ENCODE data around the gene PGBD5. TPM values are rescaled to one million over a fixed set of nuclear protein-coding genes. Genes with fewer than 3 reads are reported as not detected.

PGBD5 gene
- total RNA-seq, 2 experiments from 2014 or later, result not detected

- Mint-ChIP-seq H3K27me3 (ENCODE audit: low read depth) (no peaks in the 10 kb centered on the region), H3K4me1 (ENCODE audit: low read depth) (peaks cover 24% of the 10 kb centered on the region), H3K9me3 (no peaks in the 10 kb centered on the region), H3K4me3 (no peak overlapping the region), H3K36me3 (ENCODE audit: low read depth) (peaks cover 25% of the 10 kb centered on the region), H3K27ac (no peak overlapping the region)
- no peak for DNase-seq
- intact Hi-C loops (cut with micrococcal nuclease), result no loop called here
- CTCF ChIA-PET, result interaction anchor here (0.6 kb wide), 1 partner anchor 9 kb away, joined by 3 read pairs; no protein-coding TSS in a partner anchor
Observed at GRCh38 chr1:230280054-230280795, 145.9 kb downstream of the PGBD5 start.

DNA sequence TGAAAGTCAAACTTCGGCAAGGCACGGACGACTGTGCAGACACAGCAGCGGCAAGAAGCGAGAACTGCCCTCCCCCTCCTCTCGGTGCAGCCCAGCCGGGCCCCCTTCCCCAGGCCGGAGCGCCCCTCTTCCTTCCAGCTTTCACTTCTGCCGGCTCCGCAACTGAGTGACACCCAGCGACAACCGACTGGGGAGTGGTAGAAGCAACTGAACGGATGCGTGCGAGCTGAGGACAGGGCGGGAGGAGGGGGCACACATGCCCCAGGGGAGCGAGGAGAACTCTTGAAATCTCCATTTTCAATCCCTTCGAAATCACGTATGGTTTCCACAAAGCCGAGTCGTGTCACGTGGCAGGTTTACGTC, 146.6 kb downstream of the PGBD5 start:
- no peak for DNase-seq
- H3K27ac Mint-ChIP-seq, result no peak overlapping the region
- intact Hi-C loops (cut with micrococcal nuclease), result no loop called here

DNA sequence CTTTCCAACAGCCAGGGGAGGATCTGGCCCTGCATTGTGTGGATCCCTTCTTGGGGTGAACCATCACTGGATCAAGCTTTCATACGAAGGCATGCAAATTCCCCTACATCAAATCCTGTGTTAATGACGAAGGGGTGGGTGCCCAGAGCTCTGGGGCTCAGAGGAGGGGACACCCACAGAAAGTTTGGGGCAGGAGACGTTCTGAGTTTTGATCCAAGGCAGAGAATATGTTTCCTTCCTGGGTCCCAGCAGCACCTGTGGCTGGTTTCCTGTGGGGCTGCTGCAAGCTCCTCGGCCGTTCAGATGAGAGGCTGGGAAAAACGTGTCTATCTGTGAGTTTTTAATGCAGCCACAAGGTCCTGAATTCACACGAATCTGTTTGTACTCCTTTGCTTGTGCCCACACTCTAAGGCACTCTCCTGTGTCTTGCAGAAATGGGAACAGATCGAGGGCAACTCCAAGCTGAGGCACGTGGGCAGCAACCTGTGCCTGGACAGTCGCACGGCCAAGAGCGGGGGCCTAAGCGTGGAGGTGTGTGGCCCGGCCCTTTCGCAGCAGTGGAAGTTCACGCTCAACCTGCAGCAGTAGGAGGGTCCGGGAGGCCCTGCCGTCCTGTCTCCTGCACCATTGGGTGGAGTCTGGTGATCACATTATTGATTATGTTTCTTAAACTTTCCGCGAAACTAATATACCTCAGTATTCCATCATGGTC, 147.1 kb downstream of the PGBD5 start:
- intact Hi-C loops (cut with micrococcal nuclease), result no loop called here
- no peak overlapping the region for H3K4me3 Mint-ChIP-seq
- CTCF ChIA-PET, result no interaction called here

More for the DNA sequence above, 146.6 kb downstream of the PGBD5 start:
- CTCF ChIA-PET, result no interaction called here
- H3K9me3 Mint-ChIP-seq, result no peaks in the 10 kb centered on the region
- no peaks in the 10 kb centered on the region for H3K27me3 Mint-ChIP-seq (ENCODE audit: low read depth)
- no peak overlapping the region for H3K4me3 Mint-ChIP-seq
- peaks cover 25% of the 10 kb centered on the region for H3K36me3 Mint-ChIP-seq (ENCODE audit: low read depth)
- peaks cover 24% of the 10 kb centered on the region for H3K4me1 Mint-ChIP-seq (ENCODE audit: low read depth)

DNA sequence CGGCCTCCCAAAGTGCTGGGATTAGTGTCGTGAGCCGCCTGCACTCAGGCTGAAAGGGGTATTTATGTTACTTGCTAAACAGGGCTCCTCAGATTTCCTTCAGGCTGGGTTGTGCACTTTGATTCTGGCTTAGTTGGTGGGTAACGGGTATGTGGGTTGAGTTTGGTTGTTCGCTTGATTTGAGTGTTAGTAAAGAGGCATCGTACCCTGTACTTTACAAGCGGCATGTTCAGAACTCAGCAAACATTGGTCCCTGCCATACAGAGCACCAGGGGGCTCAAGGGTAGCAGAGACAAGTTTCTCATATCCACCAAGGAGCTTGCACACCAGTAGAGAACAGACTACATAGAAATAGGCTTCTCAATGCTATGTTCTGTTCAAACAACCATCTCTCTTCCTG, 147.8 kb downstream of the PGBD5 start:
- H3K27ac Mint-ChIP-seq, result no peak overlapping the region
- CTCF ChIA-PET, result no interaction called here
- peaks cover 34% of the 10 kb centered on the region for H3K4me1 Mint-ChIP-seq (ENCODE audit: low read depth)
- no peaks in the 10 kb centered on the region for H3K9me3 Mint-ChIP-seq
- H3K4me3 Mint-ChIP-seq, result no peak overlapping the region
- no peak for DNase-seq
- intact Hi-C loops (cut with micrococcal nuclease), result no loop called here
- no peaks in the 10 kb centered on the region for H3K27me3 Mint-ChIP-seq (ENCODE audit: low read depth)
- peaks cover 27% of the 10 kb centered on the region for H3K36me3 Mint-ChIP-seq (ENCODE audit: low read depth)

More for the DNA sequence above, 147.1 kb downstream of the PGBD5 start:
- Mint-ChIP-seq H3K9me3 (no peaks in the 10 kb centered on the region), H3K4me1 (ENCODE audit: low read depth) (peaks cover 28% of the 10 kb centered on the region), H3K27ac (no peak overlapping the region), H3K36me3 (ENCODE audit: low read depth) (peaks cover 27% of the 10 kb centered on the region), H3K27me3 (ENCODE audit: low read depth) (no peaks in the 10 kb centered on the region)
- no peak for DNase-seq

DNA sequence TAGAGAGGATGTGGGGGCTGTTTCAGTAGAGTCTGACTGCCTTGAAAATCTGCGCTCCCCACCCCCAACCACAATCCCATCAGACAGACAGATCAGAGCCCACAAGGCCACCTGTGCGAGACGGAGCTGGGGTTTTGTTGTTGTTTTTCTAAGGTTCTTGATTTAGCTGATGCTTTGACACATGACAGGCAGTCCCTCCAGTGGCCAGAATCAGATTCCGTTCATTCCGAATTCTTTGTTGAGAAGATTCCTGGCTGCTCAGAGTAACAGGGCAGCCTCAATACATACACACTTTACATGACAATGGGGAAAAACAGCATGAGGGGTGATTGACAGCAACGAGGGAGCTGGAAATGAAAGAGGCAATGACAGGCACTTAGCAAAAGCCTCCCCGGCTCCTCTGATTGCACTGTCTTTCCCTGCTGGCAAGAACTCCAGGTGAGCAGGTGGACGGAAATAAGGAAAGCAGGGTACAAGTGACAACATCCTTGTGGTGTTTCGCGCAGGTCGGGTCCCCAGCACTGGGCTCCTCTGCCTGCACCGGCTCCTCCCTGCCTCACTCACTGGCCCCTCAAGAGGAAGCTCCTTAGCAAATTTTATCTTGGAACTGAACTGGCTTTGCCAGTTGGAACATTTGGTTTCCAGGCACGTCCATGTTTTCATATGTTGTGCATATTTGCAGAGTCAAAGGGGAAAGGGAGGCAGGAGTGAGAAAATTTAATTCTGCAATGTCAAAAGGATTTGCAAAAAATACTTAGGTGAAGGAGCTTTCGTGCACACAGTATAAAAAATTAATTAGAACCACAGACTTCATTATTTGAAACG, 148.7 kb downstream of the PGBD5 start:
- Mint-ChIP-seq H3K27ac (no peak overlapping the region), H3K4me1 (ENCODE audit: low read depth) (peaks cover 43% of the 10 kb centered on the region), H3K4me3 (no peak overlapping the region), H3K9me3 (no peaks in the 10 kb centered on the region), H3K36me3 (ENCODE audit: low read depth) (peaks cover 27% of the 10 kb centered on the region), H3K27me3 (ENCODE audit: low read depth) (no peaks in the 10 kb centered on the region)
- CTCF ChIA-PET, result interaction anchor here (0.7 kb wide), 1 partner anchor 208 kb away, joined by 3 read pairs; no protein-coding TSS in a partner anchor
- intact Hi-C loops (cut with micrococcal nuclease), result no loop called here
- no peak for DNase-seq

DNA sequence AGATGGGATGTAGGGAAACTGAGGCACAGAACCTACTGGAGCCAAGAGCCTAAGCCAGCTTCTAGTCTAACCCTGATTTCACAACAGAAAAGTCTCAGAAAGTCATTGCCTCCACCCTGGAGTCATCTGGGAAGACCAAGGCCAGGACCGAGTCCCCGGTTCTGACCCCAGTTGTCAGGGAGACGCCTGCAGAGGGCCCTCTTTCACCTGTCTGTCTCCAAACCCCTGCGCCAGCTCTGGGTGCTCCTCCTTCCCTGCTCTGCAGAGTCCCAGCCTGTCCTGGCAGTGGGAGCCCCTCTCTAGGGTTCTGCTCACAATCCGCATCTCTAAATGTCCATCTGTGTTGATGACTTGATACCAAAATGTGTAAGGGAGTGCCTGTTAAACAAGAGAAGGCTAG, 149.7 kb downstream of the PGBD5 start:
- Mint-ChIP-seq H3K4me1 (ENCODE audit: low read depth) (peaks cover 44% of the 10 kb centered on the region), H3K9me3 (no peaks in the 10 kb centered on the region), H3K4me3 (no peak overlapping the region), H3K27me3 (ENCODE audit: low read depth) (no peaks in the 10 kb centered on the region), H3K36me3 (ENCODE audit: low read depth) (peaks cover 26% of the 10 kb centered on the region), H3K27ac (no peak overlapping the region)
- intact Hi-C loops (cut with micrococcal nuclease), result no loop called here
- DNase-seq, result no peak
- CTCF ChIA-PET, result no interaction called here

- Mint-ChIP-seq H3K9me3 (no peaks in the 10 kb centered on the region), H3K36me3 (ENCODE audit: low read depth) (peaks cover 24% of the 10 kb centered on the region), H3K4me3 (peak overlapping the region; percentile 42), H3K4me1 (ENCODE audit: low read depth) (peaks cover 57% of the 10 kb centered on the region), H3K27ac (peak overlapping the region; percentile 68), H3K27me3 (ENCODE audit: low read depth) (no peaks in the 10 kb centered on the region)
- peak; percentile 34 for DNase-seq
- CTCF ChIA-PET, result no interaction called here
- intact Hi-C loops (cut with micrococcal nuclease), result loop anchor here (5.0 kb wide), 1 partner anchor 162 kb away; no protein-coding TSS in a partner anchor
Observed at GRCh38 chr1:230274254-230274653, 151.9 kb downstream of the PGBD5 start.

- Mint-ChIP-seq H3K27ac (peak overlapping the region; percentile 77), H3K4me1 (ENCODE audit: low read depth) (peaks cover 64% of the 10 kb centered on the region), H3K27me3 (ENCODE audit: low read depth) (no peaks in the 10 kb centered on the region), H3K9me3 (no peaks in the 10 kb centered on the region), H3K36me3 (ENCODE audit: low read depth) (peaks cover 23% of the 10 kb centered on the region), H3K4me3 (no peak overlapping the region)
- DNase-seq, result no peak
- CTCF ChIA-PET, result no interaction called here
- intact Hi-C loops (cut with micrococcal nuclease), result loop anchor here (5.0 kb wide), 1 partner anchor 161 kb away; no protein-coding TSS in a partner anchor
Observed at GRCh38 chr1:230273141-230273710, 152.9 kb downstream of the PGBD5 start.

DNA sequence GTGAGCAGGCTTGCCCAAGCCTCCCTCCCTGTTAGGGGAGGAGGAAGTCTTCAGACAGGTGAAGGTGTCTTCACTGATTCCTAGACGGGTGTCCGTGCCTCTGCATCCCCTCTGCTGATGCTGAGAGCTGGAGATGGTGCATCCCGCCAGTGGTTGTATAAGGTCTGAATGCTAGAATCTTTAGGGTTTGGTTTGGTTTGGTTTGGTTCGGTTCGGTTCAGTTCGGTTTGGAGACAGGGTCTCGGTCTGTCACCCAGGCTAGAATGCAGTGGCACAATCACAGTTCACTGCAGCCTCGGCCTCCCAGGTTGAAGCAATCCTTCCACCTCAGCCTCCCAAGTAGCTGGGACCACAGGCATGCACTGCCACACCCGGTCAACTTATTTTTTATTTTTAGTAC, 153.6 kb downstream of the PGBD5 start:
- intact Hi-C loops (cut with micrococcal nuclease), result loop anchor here (5.0 kb wide), 1 partner anchor 160 kb away; no protein-coding TSS in a partner anchor
- peaks cover 66% of the 10 kb centered on the region for H3K4me1 Mint-ChIP-seq (ENCODE audit: low read depth)
- no peak overlapping the region for H3K4me3 Mint-ChIP-seq
- H3K27me3 Mint-ChIP-seq (ENCODE audit: low read depth), result no peaks in the 10 kb centered on the region
- H3K9me3 Mint-ChIP-seq, result no peaks in the 10 kb centered on the region
- H3K27ac Mint-ChIP-seq, result no peak overlapping the region
- DNase-seq, result no peak
- CTCF ChIA-PET, result no interaction called here
- H3K36me3 Mint-ChIP-seq (ENCODE audit: low read depth), result peaks cover 25% of the 10 kb centered on the region

- no peak for DNase-seq
- CTCF ChIA-PET, result interaction anchor here (1.3 to 1.7 kb wide), 2 partner anchors 105 to 188 kb away, joined by 3 to 5 read pairs; no protein-coding TSS in a partner anchor
- Mint-ChIP-seq H3K27ac (peak overlapping the region; percentile 75), H3K9me3 (no peaks in the 10 kb centered on the region), H3K27me3 (ENCODE audit: low read depth) (no peaks in the 10 kb centered on the region), H3K36me3 (ENCODE audit: low read depth) (peaks cover 17% of the 10 kb centered on the region), H3K4me1 (ENCODE audit: low read depth) (peaks cover 58% of the 10 kb centered on the region), H3K4me3 (no peak overlapping the region)
- intact Hi-C loops (cut with micrococcal nuclease), result loop anchor here (2.0 to 5.0 kb wide), 2 partner anchors 31 to 159 kb away; no protein-coding TSS in a partner anchor
Observed at GRCh38 chr1:230271300-230272035, 154.7 kb downstream of the PGBD5 start.

GRCh38 chr1:230270559-230271281, 155.4 kb downstream of the PGBD5 start:
- peaks cover 16% of the 10 kb centered on the region for H3K36me3 Mint-ChIP-seq (ENCODE audit: low read depth)
- H3K27me3 Mint-ChIP-seq (ENCODE audit: low read depth), result no peaks in the 10 kb centered on the region
- intact Hi-C loops (cut with micrococcal nuclease), result loop anchor here (1.0 to 5.0 kb wide), 3 partner anchors 30 to 606 kb away; no protein-coding TSS in a partner anchor
- CTCF ChIA-PET, result interaction anchor here (0.6 to 1.7 kb wide), 8 partner anchors 11 to 610 kb away, joined by 3 to 6 read pairs (median 3); no protein-coding TSS in a partner anchor
- peaks cover 57% of the 10 kb centered on the region for H3K4me1 Mint-ChIP-seq (ENCODE audit: low read depth)
- peak; percentile 59 for DNase-seq
- H3K9me3 Mint-ChIP-seq, result no peaks in the 10 kb centered on the region
- peak overlapping the region; percentile 75 for H3K27ac Mint-ChIP-seq
- H3K4me3 Mint-ChIP-seq, result no peak overlapping the region

Measured in activated naive CD4-positive, alpha-beta T cell treated with anti-CD3 and anti-CD28 coated beads for 36 hours (primary cell).